SK-N-SH (cell line): Measurements from ENCODE around the gene IGSF23. TPM values are rescaled to one million over a fixed set of nuclear protein-coding genes. Genes with fewer than 3 reads are reported as not detected.
A peak's percentile ranks its signal among the peaks of the same experiment; 100 is the strongest.

Experiments
- CHD2 ChIP-seq: fragments of 150-350 bp; IDR thresholded peaks from 2 replicates; pipeline ENCODE4 v1.6.1; 2018; ENCODE audit warnings: low read length; ENCODE audit not compliant: partially characterized antibody
- FOSL2 ChIP-seq: IDR thresholded peaks from 2 replicates; pipeline ENCODE4 v1.4.0; 2012; ENCODE audit warnings: low read depth, mild to moderate bottlenecking, moderate library complexity, borderline replicate concordance
- FOXJ3 ChIP-seq: sonication (generic); formaldehyde crosslinking; IDR thresholded peaks from 2 replicates; pipeline ENCODE4 v1.5.1; 2020; ENCODE audit warnings: mild to moderate bottlenecking, missing genetic modification reagents
- FOXM1 ChIP-seq: IDR thresholded peaks from 2 replicates; pipeline ENCODE4 v1.4.0; 2012; ENCODE audit warnings: low read depth, mild to moderate bottlenecking
- JUND ChIP-seq: IDR thresholded peaks from 2 replicates; pipeline ENCODE4 v1.4.0; 2012
- POLR2AphosphoS5 ChIP-seq: IDR thresholded peaks from 2 replicates; pipeline ENCODE4 v1.6.1; 2012; ENCODE audit warnings: low read depth, low read length
- RAD21 ChIP-seq: IDR thresholded peaks from 2 replicates; pipeline ENCODE4 v1.6.1; 2012; ENCODE audit warnings: mild to moderate bottlenecking, low read length
- SIN3A ChIP-seq: IDR thresholded peaks from 2 replicates; pipeline ENCODE4 v1.6.1; 2012; ENCODE audit warnings: low read depth, mild to moderate bottlenecking, low read length, moderate library complexity, borderline replicate concordance
- TAF1 ChIP-seq: IDR thresholded peaks from 2 replicates; pipeline ENCODE4 v1.6.1; 2012; ENCODE audit warnings: low read depth, mild to moderate bottlenecking, low read length, moderate library complexity, borderline replicate concordance
- TEAD4 ChIP-seq: IDR thresholded peaks from 2 replicates; pipeline ENCODE4 v1.4.0; 2012; ENCODE audit warnings: mild to moderate bottlenecking, borderline replicate concordance; ENCODE audit not compliant: insufficient read depth
- USF1 ChIP-seq: IDR thresholded peaks from 2 replicates; pipeline ENCODE4 v1.4.0; 2012; ENCODE audit warnings: low read depth, borderline replicate concordance
- polyA plus RNA-seq, 3 experiments: library from polyadenylated mRNA; depleted of rRNA; stranded (reverse); fragments of >200 nt; gene quantifications; 2 replicates each; pipeline ENCODE4 v1.2.3, GENCODE V29; 2012
- TF ChIP-seq, protein P1 (sequence below): IDR thresholded peaks from 2 replicates; pipeline ENCODE4 v1.4.0; 2012; ENCODE audit warnings: low read depth, borderline replicate concordance
- TF ChIP-seq, protein P2 (sequence below): fragments of 150-350 bp; IDR thresholded peaks from 2 replicates; pipeline ENCODE4 v1.6.1; 2016; ENCODE audit warnings: mild to moderate bottlenecking, low read depth, low read length
- TF ChIP-seq, protein P3 (sequence below): fragments of 200-600 bp; sonication (generic); IDR thresholded peaks from 2 replicates; pipeline ENCODE4 v1.6.1; 2017; ENCODE audit warnings: antibody characterized with exemption, mild to moderate bottlenecking, moderate library complexity
- TF ChIP-seq, protein P4 (sequence below): IDR thresholded peaks from 2 replicates; pipeline ENCODE4 v1.6.1; 2012; ENCODE audit warnings: mild to moderate bottlenecking, low read depth, low read length, moderate library complexity

IGSF23 gene
- polyA plus RNA-seq, 1 of the 3 experiments (the other 2 are of a cell fraction) = 0.08 TPM

DNA sequence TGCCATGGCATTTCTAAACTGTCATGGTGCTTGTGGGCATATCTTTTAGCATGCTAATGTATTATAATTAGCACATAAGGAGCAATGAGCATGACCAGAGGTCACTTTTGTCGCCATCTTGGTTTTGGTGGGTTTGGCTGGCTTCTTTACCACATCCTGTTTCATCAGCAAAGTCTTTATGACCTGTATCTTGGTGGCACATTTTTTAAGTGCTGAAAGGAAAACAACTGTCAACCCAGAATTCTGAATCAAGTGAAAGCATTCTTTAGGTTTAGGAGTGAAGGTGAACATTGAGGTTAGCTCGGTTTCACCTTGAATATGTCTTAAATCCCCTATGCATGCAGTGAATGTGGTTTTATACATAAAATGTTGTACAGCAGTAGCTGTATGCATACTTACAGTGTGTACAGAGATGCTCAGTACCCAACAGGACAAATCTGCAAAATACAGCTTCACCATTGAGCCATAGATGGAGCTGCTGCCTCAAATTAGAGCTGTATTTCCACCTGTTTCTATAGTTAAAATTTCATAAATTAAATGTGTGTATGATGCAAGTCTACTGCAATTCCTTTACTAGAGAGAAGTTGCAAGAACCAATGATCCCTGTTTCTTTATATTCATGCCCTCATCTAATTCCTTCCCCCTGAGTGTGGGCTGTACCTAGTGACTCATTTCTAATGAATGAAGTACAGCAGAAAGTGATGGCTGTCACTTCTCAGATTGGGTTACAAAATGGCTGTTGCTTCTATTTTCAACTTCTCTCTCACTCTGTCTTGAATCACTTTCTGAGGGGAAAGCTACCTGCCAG is 25.2 kb upstream of the IGSF23 start (continued):
- TF ChIP-seq SIN3A (no peak), RAD21 (peak; percentile 40), TEAD4 (peak; percentile 28; the same call in 1 of the 2 replicates), USF1 (no peak), POLR2AphosphoS5 (no peak; the same call in 1 of the 2 replicates), FOXJ3 (CRISPR knock-in tag) (no peak), TAF1 (no peak), JUND (peak; percentile 86), CHD2 (no peak), FOXM1 (no peak), FOSL2 (peak; percentile 72; the same call in 1 of the 2 replicates)
- TF ChIP-seq, protein P1, sequence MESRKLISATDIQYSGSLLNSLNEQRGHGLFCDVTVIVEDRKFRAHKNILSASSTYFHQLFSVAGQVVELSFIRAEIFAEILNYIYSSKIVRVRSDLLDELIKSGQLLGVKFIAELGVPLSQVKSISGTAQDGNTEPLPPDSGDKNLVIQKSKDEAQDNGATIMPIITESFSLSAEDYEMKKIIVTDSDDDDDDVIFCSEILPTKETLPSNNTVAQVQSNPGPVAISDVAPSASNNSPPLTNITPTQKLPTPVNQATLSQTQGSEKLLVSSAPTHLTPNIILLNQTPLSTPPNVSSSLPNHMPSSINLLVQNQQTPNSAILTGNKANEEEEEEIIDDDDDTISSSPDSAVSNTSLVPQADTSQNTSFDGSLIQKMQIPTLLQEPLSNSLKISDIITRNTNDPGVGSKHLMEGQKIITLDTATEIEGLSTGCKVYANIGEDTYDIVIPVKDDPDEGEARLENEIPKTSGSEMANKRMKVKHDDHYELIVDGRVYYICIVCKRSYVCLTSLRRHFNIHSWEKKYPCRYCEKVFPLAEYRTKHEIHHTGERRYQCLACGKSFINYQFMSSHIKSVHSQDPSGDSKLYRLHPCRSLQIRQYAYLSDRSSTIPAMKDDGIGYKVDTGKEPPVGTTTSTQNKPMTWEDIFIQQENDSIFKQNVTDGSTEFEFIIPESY = no peak
- TF ChIP-seq, protein P2, sequence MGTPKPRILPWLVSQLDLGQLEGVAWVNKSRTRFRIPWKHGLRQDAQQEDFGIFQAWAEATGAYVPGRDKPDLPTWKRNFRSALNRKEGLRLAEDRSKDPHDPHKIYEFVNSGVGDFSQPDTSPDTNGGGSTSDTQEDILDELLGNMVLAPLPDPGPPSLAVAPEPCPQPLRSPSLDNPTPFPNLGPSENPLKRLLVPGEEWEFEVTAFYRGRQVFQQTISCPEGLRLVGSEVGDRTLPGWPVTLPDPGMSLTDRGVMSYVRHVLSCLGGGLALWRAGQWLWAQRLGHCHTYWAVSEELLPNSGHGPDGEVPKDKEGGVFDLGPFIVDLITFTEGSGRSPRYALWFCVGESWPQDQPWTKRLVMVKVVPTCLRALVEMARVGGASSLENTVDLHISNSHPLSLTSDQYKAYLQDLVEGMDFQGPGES = no peak
- TF ChIP-seq, protein P3, sequence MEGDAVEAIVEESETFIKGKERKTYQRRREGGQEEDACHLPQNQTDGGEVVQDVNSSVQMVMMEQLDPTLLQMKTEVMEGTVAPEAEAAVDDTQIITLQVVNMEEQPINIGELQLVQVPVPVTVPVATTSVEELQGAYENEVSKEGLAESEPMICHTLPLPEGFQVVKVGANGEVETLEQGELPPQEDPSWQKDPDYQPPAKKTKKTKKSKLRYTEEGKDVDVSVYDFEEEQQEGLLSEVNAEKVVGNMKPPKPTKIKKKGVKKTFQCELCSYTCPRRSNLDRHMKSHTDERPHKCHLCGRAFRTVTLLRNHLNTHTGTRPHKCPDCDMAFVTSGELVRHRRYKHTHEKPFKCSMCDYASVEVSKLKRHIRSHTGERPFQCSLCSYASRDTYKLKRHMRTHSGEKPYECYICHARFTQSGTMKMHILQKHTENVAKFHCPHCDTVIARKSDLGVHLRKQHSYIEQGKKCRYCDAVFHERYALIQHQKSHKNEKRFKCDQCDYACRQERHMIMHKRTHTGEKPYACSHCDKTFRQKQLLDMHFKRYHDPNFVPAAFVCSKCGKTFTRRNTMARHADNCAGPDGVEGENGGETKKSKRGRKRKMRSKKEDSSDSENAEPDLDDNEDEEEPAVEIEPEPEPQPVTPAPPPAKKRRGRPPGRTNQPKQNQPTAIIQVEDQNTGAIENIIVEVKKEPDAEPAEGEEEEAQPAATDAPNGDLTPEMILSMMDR = peak; percentile 54
- TF ChIP-seq, protein P4, sequence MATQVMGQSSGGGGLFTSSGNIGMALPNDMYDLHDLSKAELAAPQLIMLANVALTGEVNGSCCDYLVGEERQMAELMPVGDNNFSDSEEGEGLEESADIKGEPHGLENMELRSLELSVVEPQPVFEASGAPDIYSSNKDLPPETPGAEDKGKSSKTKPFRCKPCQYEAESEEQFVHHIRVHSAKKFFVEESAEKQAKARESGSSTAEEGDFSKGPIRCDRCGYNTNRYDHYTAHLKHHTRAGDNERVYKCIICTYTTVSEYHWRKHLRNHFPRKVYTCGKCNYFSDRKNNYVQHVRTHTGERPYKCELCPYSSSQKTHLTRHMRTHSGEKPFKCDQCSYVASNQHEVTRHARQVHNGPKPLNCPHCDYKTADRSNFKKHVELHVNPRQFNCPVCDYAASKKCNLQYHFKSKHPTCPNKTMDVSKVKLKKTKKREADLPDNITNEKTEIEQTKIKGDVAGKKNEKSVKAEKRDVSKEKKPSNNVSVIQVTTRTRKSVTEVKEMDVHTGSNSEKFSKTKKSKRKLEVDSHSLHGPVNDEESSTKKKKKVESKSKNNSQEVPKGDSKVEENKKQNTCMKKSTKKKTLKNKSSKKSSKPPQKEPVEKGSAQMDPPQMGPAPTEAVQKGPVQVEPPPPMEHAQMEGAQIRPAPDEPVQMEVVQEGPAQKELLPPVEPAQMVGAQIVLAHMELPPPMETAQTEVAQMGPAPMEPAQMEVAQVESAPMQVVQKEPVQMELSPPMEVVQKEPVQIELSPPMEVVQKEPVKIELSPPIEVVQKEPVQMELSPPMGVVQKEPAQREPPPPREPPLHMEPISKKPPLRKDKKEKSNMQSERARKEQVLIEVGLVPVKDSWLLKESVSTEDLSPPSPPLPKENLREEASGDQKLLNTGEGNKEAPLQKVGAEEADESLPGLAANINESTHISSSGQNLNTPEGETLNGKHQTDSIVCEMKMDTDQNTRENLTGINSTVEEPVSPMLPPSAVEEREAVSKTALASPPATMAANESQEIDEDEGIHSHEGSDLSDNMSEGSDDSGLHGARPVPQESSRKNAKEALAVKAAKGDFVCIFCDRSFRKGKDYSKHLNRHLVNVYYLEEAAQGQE = no peak
